Natural killer cell (primary cell): ENCODE results near the gene PRDM4. TPM values are rescaled to one million over a fixed set of nuclear protein-coding genes. Genes with fewer than 3 reads are reported as not detected.
A peak's percentile ranks its signal among the peaks of the same experiment; 100 is the strongest.

Experiments
- ATAC-seq, 3 donors: fragments of 150-1000 bp in 2 of 3; fragments of 200-7000 bp in 1 of 3; cut with Tn5 transposase; 1 replicate in 1 of 3; 2 replicates in 2 of 3; pipeline ENCODE4 v1.10.0; 2021; ENCODE audit warnings: mild to moderate bottlenecking in 2 of 3, moderate library complexity in 2 of 3
- DNase-seq, 2 donors: peaks; one replicate each; pipeline versions ENCODE4 v3.0.0 to v3.0.0-alpha.2; 2013 to 2021; ENCODE audit warnings: mixed read lengths in 1 of 2
- H3K27ac ChIP-seq: one replicate; pipeline ENCODE4 v1.5.1; 2013; ENCODE audit warnings: mild to moderate bottlenecking, low read length
- H3K27me3 ChIP-seq: one replicate; pipeline ENCODE4 v1.6.1; 2013; ENCODE audit warnings: low read length; ENCODE audit not compliant: control insufficient read depth, insufficient read depth
- H3K36me3 ChIP-seq: one replicate; pipeline ENCODE4 v1.6.1; 2013; ENCODE audit warnings: low read length; ENCODE audit not compliant: control insufficient read depth, insufficient read depth
- H3K4me1 ChIP-seq: one replicate; pipeline ENCODE4 v1.6.1; 2013; ENCODE audit warnings: low read length; ENCODE audit not compliant: control insufficient read depth, insufficient read depth
- H3K4me3 ChIP-seq: one replicate; pipeline ENCODE4 v1.5.1; 2013; ENCODE audit warnings: low read length
- H3K9me3 ChIP-seq: one replicate; pipeline ENCODE4 v1.6.1; 2013; ENCODE audit warnings: low read length; ENCODE audit not compliant: control insufficient read depth, insufficient read depth
- H3K27ac Mint-ChIP-seq, 2 donors: one replicate each; pipeline ENCODE4 v1.8.0; 2022; ENCODE audit warnings: mild to moderate bottlenecking in 2 of 2, mixed read lengths in 2 of 2, moderate library complexity in 1 of 2
- H3K27me3 Mint-ChIP-seq, 2 donors: one replicate each; pipeline ENCODE4 v1.8.0; 2022; ENCODE audit warnings: low read depth in 2 of 2, mixed read lengths in 2 of 2
- H3K36me3 Mint-ChIP-seq: one replicate; pipeline ENCODE4 v1.8.0; 2022; ENCODE audit warnings: mixed read lengths
- H3K4me1 Mint-ChIP-seq, 2 donors: one replicate each; pipeline ENCODE4 v1.8.0; 2022; ENCODE audit warnings: mixed read lengths in 2 of 2
- H3K4me3 Mint-ChIP-seq: one replicate; pipeline ENCODE4 v1.8.0; 2022; ENCODE audit warnings: mild to moderate bottlenecking, moderate library complexity, mixed read lengths
- H3K9me3 Mint-ChIP-seq, 2 donors: one replicate each; pipeline ENCODE4 v1.8.0; 2022; ENCODE audit warnings: mixed read lengths in 2 of 2
- CTCF ChIP-seq: fragments of 200-600 bp; IDR thresholded peaks from one replicate; pipeline ENCODE4 v1.8.0; 2022; ENCODE audit warnings: antibody characterized with exemption
- WGBS: methylation state at CpG from one replicate; pipeline ENCODE4 v1.1.7; 2013; ENCODE audit warnings: missing lambda C conversion rate; ENCODE audit not compliant: insufficient coverage; 5-methylcytosine and 5-hydroxymethylcytosine counted together
- intact Hi-C: fragments of 100-400 bp; cut with micrococcal nuclease; formaldehyde crosslinking; loops from one replicate; pipeline ENCODE4 v1.14.2; 2022
- total RNA-seq, 4 donors: library from RNA; stranded (reverse); fragments of 120-200 nt in 1 of 4; gene quantifications; one replicate each; pipeline versions ENCODE4 v1.2.3 to v1.2.4, GENCODE V29; 2013 to 2022

The PRDM4 gene
- total RNA-seq: 10 to 100 TPM; 37.0 to 49.5 (median 40.5) TPM
- total RNA-seq (2013): 51.1 TPM

GRCh38 chr12:107760809-107761501 is at the start of gene PRDM4:
Gene PRDM4 (minus strand): TSS chr12:107761137. CDS start chr12:107760515, 622 bp downstream.
- Histone ChIP-seq H3K4me3 (peak within 1 kb of the TSS; percentile 72), H3K9me3 (no peaks in the 10 kb centered on the region), H3K4me1 (peaks cover 15% of the 10 kb centered on the region), H3K27me3 (no peaks in the 10 kb centered on the region), H3K36me3 (peaks cover 17% of the 10 kb centered on the region), H3K27ac (peak within 1 kb of the TSS; percentile 78)
- WGBS: 0% methylated on average over 83 of the region's 83 CpGs
- no peak for TF ChIP-seq CTCF
- intact Hi-C loops: loop anchor here (1.0 to 2.0 kb wide), 2 partner anchors 76 to 754 kb away; partner anchors contain the start of genes FICD and PWP1
- DNase-seq: peak; percentile 92 to 97
- Mint-ChIP-seq H3K27me3 (peaks cover 0 to 6% of the 10 kb centered on the region in 2 donors), H3K9me3 (no peaks in the 10 kb centered on the region), H3K36me3 (no peaks in the 10 kb centered on the region), H3K4me3 (peak within 1 kb of the TSS; percentile 89), H3K27ac (peak within 1 kb of the TSS; percentile 86 to 90), H3K4me1 (peaks cover 29 to 32% of the 10 kb centered on the region in 2 donors)
- ATAC-seq: peak; percentile 90 to 99 (median 92)

DNA sequence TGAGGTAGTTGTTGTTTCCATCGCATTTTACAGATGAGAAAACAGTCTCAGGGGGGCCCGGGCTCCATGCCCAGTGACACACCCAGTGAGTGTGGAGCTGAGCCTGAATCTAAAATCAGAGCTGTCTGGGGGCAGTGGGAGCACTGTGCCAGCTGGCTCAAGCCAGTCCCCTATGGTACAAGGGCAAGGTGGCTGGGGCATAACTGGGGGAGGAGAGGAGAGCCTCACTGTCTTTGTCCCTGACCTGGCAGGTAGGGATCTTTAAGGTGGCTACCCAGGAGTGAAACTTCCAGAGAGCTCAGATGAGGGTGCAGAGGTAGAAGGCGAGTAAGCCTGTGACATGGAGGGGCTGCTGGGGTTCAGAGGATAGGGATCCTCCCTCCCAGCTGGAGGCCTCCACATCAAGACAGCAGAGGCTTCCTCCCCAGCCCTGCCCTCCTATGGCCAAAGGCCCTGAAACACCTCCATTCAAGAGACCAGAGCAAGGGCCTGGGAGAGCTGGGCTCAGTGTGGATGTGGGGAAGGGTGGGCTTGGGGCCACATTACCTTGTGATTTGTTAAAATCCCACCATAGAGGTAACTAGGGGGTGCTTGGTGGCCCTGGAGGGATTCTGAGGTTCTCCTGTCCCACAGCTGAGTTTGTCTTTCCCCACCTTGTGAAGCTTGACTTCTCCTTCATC is 46.7 kb upstream of the PRDM4 start:
- H3K9me3 Mint-ChIP-seq: no peaks in the 10 kb centered on the region
- H3K27ac Mint-ChIP-seq: no peak overlapping the region
- Histone ChIP-seq H3K4me1 (no peaks in the 10 kb centered on the region), H3K36me3 (no peaks in the 10 kb centered on the region), H3K27ac (no peak overlapping the region), H3K9me3 (no peaks in the 10 kb centered on the region), H3K27me3 (no peaks in the 10 kb centered on the region), H3K4me3 (no peak overlapping the region)
- H3K36me3 Mint-ChIP-seq: no peaks in the 10 kb centered on the region
- no peaks in the 10 kb centered on the region for H3K4me1 Mint-ChIP-seq
- peaks cover 5 to 18% of the 10 kb centered on the region in 2 donors for H3K27me3 Mint-ChIP-seq
- ATAC-seq: peak in 1 of 3 donors; percentile 16
- H3K4me3 Mint-ChIP-seq: no peak overlapping the region
- TF ChIP-seq CTCF: no peak
- 74% methylated on average over 3 of the region's 3 CpGs for WGBS
- intact Hi-C loops: no loop called here
- no peak for DNase-seq

- no peak overlapping the region for H3K27ac Mint-ChIP-seq
- no peaks in the 10 kb centered on the region for H3K4me1 Mint-ChIP-seq
- no peaks in the 10 kb centered on the region for H3K36me3 Mint-ChIP-seq
- no peak for TF ChIP-seq CTCF
- Histone ChIP-seq H3K4me3 (no peak overlapping the region), H3K4me1 (no peaks in the 10 kb centered on the region), H3K36me3 (no peaks in the 10 kb centered on the region), H3K27ac (no peak overlapping the region), H3K9me3 (no peaks in the 10 kb centered on the region), H3K27me3 (no peaks in the 10 kb centered on the region)
- ATAC-seq: no peak
- H3K27me3 Mint-ChIP-seq: peaks cover 10 to 23% of the 10 kb centered on the region in 2 donors
- intact Hi-C loops: no loop called here
- 91% methylated on average over 22 of the region's 22 CpGs for WGBS
- no peak overlapping the region for H3K4me3 Mint-ChIP-seq
- DNase-seq: no peak
- H3K9me3 Mint-ChIP-seq: no peaks in the 10 kb centered on the region
Measured at GRCh38 chr12:107805488-107806180, 44.7 kb upstream of the PRDM4 start.
